Keratinocyte (primary cell): ENCODE data around the gene ACACB. TPM values are rescaled to one million over a fixed set of nuclear protein-coding genes. Genes with fewer than 3 reads are reported as not detected.

ENCODE experiments used
- DNase-seq: peaks from one replicate; pipeline ENCODE4 v3.0.0-alpha.2; 2011; ENCODE audit warnings: low read depth, missing footprints, low spot score
- FAIRE-seq: peaks from 2 replicates; lab custom pipeline; 2011; peaks lifted over from hg19 to GRCh38; lab: Jason Lieb, UNC
- H2AFZ ChIP-seq: 2 replicates; pipeline ENCODE4 v1.6.0; 2012; ENCODE audit warnings: low read length, control low read depth, inconsistent platforms; ENCODE audit not compliant: control insufficient read depth
- H3K27ac ChIP-seq: 2 replicates; pipeline ENCODE4 v1.5.1; 2011; ENCODE audit warnings: low read length; ENCODE audit not compliant: control insufficient read depth, insufficient read depth
- H3K27me3 ChIP-seq: 3 replicates; pipeline ENCODE4 v1.6.0; 2011; ENCODE audit warnings: low read length; ENCODE audit not compliant: control insufficient read depth, insufficient read depth; ENCODE audit errors: extremely low read depth
- H3K36me3 ChIP-seq, 2 experiments: 2 replicates in 1 of 2; 3 replicates in 1 of 2; pipeline ENCODE4 v1.5.1; 2011; ENCODE audit warnings: low read length in 2 of 2, mild to moderate bottlenecking in 1 of 2; ENCODE audit not compliant: control insufficient read depth in 2 of 2, insufficient read depth in 2 of 2; ENCODE audit errors: extremely low read depth in 1 of 2
- H3K4me1 ChIP-seq: 3 replicates; pipeline ENCODE4 v1.5.1; 2011; ENCODE audit warnings: low read length; ENCODE audit not compliant: control insufficient read depth, insufficient read depth; ENCODE audit errors: extremely low read depth
- H3K4me2 ChIP-seq: 3 replicates; pipeline ENCODE4 v1.6.0; 2011; ENCODE audit warnings: low read depth, low read length; ENCODE audit not compliant: control insufficient read depth, insufficient read depth; ENCODE audit errors: extremely low read depth
- H3K4me3 ChIP-seq, 3 experiments: fragments of 200-600 bp in 1 of 3; sonication (generic) in 1 of 3; 2 replicates in 2 of 3; 3 replicates in 1 of 3; pipeline ENCODE4 v1.5.1; 2011 to 2016; ENCODE audit warnings: low read length in 3 of 3, mild to moderate bottlenecking in 3 of 3, control low read depth in 2 of 3, inconsistent platforms in 1 of 3, low read depth in 1 of 3, mixed read lengths in 1 of 3, mixed run types in 1 of 3, moderate library complexity in 1 of 3; ENCODE audit not compliant: control insufficient read depth in 2 of 3, insufficient read depth in 2 of 3; ENCODE audit errors: extremely low read depth in 1 of 3
- H3K79me2 ChIP-seq: 2 replicates; pipeline ENCODE4 v1.6.0; 2012; ENCODE audit warnings: low read length; ENCODE audit not compliant: control insufficient read depth, insufficient read depth
- H3K9ac ChIP-seq: 3 replicates; pipeline ENCODE4 v1.6.0; 2011; ENCODE audit warnings: low read length; ENCODE audit not compliant: control insufficient read depth, insufficient read depth; ENCODE audit errors: extremely low read depth
- H3K9me1 ChIP-seq: 3 replicates; pipeline ENCODE4 v1.6.0; 2011; ENCODE audit warnings: low read length; ENCODE audit not compliant: control insufficient read depth, insufficient read depth; ENCODE audit errors: extremely low read depth
- H3K9me3 ChIP-seq: 2 replicates; pipeline ENCODE4 v1.5.1; 2012; ENCODE audit warnings: low read depth, low read length; ENCODE audit not compliant: control insufficient read depth
- H4K20me1 ChIP-seq: 3 replicates; pipeline ENCODE4 v1.6.0; 2011; ENCODE audit warnings: low read length; ENCODE audit not compliant: control insufficient read depth, insufficient read depth; ENCODE audit errors: extremely low read depth
- EZH2 ChIP-seq: IDR thresholded peaks from one replicate; pipeline ENCODE4 v1.6.1; 2012; ENCODE audit warnings: inconsistent platforms, mild to moderate bottlenecking, low read length, moderate library complexity
- dilution Hi-C: fragments of 300-500 bp; cut with MboI; formaldehyde crosslinking; loops from one replicate; pipeline ENCODE4 v1.7.0; 2020; ENCODE audit warnings: low sequenced_read_pairs; ENCODE audit not compliant: extremely low pct_ligation_motif_present
- polyA plus RNA-seq, 5 experiments: library from polyadenylated mRNA; depleted of rRNA in 3 of 5; stranded (reverse) in 3 of 5; stranded (forward) in 1 of 5; unstranded in 1 of 5; fragments of >200 nt; gene quantifications; 1 replicate in 1 of 5; 2 replicates in 3 of 5; 3 replicates in 1 of 5; pipeline versions ENCODE4 v1.2.1 to v1.2.3, GENCODE V29; 2011 to 2012; ENCODE audit warnings: missing spikeins in 2 of 5, low read depth in 1 of 5, low replicate concordance in 1 of 5
- TF ChIP-seq, protein P1 (sequence below), 3 experiments: IDR thresholded peaks in 1 of 3; conservative IDR thresholded peaks in 1 of 3; optimal IDR thresholded peaks in 1 of 3; 2 replicates in 2 of 3; 3 replicates in 1 of 3; pipeline versions ENCODE3 to v1.5.1; 2011; ENCODE audit warnings: low read length in 3 of 3, mild to moderate bottlenecking in 3 of 3, moderate library complexity in 2 of 3, control low read depth in 1 of 3, inconsistent platforms in 1 of 3; ENCODE audit not compliant: insufficient read depth in 2 of 3; ENCODE audit errors: extremely low read depth in 1 of 3

Gene ACACB
- polyA plus RNA-seq, 1 donor (not counting 4 experiments of a cell fraction or from before 2014, with no cell fraction given), result 1.3 TPM

GRCh38 chr12:109182041-109182839 lies 65.9 kb downstream of the ACACB start:
- no peak for FAIRE-seq

DNA sequence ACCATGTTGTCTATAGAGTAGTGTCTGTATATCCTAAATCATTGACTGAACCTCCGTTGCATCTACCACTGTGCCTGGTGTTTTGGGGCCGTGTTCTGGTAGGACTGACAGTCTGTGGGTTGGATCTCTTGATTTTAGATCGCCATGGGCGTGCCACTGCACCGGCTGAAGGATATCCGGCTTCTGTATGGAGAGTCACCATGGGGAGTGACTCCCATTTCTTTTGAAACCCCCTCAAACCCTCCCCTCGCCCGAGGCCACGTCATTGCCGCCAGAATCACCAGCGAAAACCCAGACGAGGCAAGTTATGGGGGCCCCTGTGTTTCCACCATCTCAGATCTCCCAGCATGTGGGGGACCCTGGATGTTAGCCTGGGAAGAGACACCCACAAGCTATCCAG lies 69.1 kb downstream of the ACACB start:
- FAIRE-seq (no peak), DNase-seq (no peak)
- TF ChIP-seq, protein P1, sequence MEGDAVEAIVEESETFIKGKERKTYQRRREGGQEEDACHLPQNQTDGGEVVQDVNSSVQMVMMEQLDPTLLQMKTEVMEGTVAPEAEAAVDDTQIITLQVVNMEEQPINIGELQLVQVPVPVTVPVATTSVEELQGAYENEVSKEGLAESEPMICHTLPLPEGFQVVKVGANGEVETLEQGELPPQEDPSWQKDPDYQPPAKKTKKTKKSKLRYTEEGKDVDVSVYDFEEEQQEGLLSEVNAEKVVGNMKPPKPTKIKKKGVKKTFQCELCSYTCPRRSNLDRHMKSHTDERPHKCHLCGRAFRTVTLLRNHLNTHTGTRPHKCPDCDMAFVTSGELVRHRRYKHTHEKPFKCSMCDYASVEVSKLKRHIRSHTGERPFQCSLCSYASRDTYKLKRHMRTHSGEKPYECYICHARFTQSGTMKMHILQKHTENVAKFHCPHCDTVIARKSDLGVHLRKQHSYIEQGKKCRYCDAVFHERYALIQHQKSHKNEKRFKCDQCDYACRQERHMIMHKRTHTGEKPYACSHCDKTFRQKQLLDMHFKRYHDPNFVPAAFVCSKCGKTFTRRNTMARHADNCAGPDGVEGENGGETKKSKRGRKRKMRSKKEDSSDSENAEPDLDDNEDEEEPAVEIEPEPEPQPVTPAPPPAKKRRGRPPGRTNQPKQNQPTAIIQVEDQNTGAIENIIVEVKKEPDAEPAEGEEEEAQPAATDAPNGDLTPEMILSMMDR (optimal IDR thresholded peaks at IDR 0.05 in 1 of 3, IDR thresholded peaks at IDR 0.05 in 1 of 3, conservative IDR thresholded peaks at IDR 0.05 in 1 of 3; ENCODE audit: extremely low read depth in 1 of 3, insufficient read depth in 2 of 3, low read length in 3 of 3), result no peak
- TF ChIP-seq EZH2, result no peak
- dilution Hi-C loops, result no loop called here
- H3K9me1 ChIP-seq, result no peaks in the 10 kb centered on the region
- no peaks in the 10 kb centered on the region for H3K36me3 ChIP-seq
- H3K79me2 ChIP-seq, result no peaks in the 10 kb centered on the region
- H3K4me1 ChIP-seq, result no peaks in the 10 kb centered on the region
- no peak overlapping the region for H3K4me2 ChIP-seq
- no peaks in the 10 kb centered on the region for H3K27me3 ChIP-seq
- no peak overlapping the region for H3K27ac ChIP-seq
- no peak overlapping the region for H3K4me3 ChIP-seq
- H4K20me1 ChIP-seq, result no peaks in the 10 kb centered on the region
- H2AFZ ChIP-seq, result no peak overlapping the region
- no peaks in the 10 kb centered on the region for H3K9me3 ChIP-seq
- H3K9ac ChIP-seq, result no peak overlapping the region

More at GRCh38 chr12:109182041-109182839, 65.9 kb downstream of the ACACB start:
- H3K27ac ChIP-seq, result no peak overlapping the region
- H3K9me1 ChIP-seq, result no peaks in the 10 kb centered on the region
- H4K20me1 ChIP-seq, result no peaks in the 10 kb centered on the region
- no peaks in the 10 kb centered on the region for H3K36me3 ChIP-seq
- TF ChIP-seq, protein P1 (optimal IDR thresholded peaks at IDR 0.05 in 1 of 3, IDR thresholded peaks at IDR 0.05 in 1 of 3, conservative IDR thresholded peaks at IDR 0.05 in 1 of 3; ENCODE audit: extremely low read depth in 1 of 3, insufficient read depth in 2 of 3, low read length in 3 of 3), result no peak
- no peak for TF ChIP-seq EZH2
- H3K79me2 ChIP-seq, result no peaks in the 10 kb centered on the region
- dilution Hi-C loops, result no loop called here
- H2AFZ ChIP-seq, result no peak overlapping the region
- DNase-seq, result no peak
- H3K4me1 ChIP-seq, result no peaks in the 10 kb centered on the region
- no peak overlapping the region for H3K4me2 ChIP-seq
- no peak overlapping the region for H3K9ac ChIP-seq
- no peaks in the 10 kb centered on the region for H3K27me3 ChIP-seq
- H3K9me3 ChIP-seq, result no peaks in the 10 kb centered on the region
- no peak overlapping the region for H3K4me3 ChIP-seq
